Epithelial cell of esophagus (primary cell): ENCODE measurements around the gene COL10A1.
A peak's percentile ranks its signal among the peaks of the same experiment; 100 is the strongest.
"Not testable (repeated sequence)": the region's sequence is repeated elsewhere in the genome, so short reads cannot be mapped to it uniquely, and the experiment has no call there.

Source experiments
- DNase-seq: peaks from one replicate; pipeline ENCODE4 v3.0.0; 2010; ENCODE audit warnings: low read depth
- H3K4me3 ChIP-seq: 2 replicates; pipeline ENCODE4 v1.5.1; 2011; ENCODE audit warnings: mild to moderate bottlenecking, low read length, control low read depth
- TF ChIP-seq, protein P1 (sequence below): IDR thresholded peaks from 2 replicates; pipeline ENCODE4 v1.5.1; 2011; ENCODE audit warnings: low read depth, mild to moderate bottlenecking, low read length, control low read depth, inconsistent platforms; ENCODE audit not compliant: insufficient read depth; ENCODE audit errors: missing control alignments

COL10A1 gene

GRCh38 chr6:116100419-116101301 is 25.3 kb downstream of the COL10A1 start, which contains the start of gene NT5DC1:
Gene NT5DC1, plus strand, starts transcription at chr6:116100853. Its CDS starts 78 bp downstream, at chr6:116100931.
- DNase-seq = peak; percentile 88
- TF ChIP-seq, protein P1, sequence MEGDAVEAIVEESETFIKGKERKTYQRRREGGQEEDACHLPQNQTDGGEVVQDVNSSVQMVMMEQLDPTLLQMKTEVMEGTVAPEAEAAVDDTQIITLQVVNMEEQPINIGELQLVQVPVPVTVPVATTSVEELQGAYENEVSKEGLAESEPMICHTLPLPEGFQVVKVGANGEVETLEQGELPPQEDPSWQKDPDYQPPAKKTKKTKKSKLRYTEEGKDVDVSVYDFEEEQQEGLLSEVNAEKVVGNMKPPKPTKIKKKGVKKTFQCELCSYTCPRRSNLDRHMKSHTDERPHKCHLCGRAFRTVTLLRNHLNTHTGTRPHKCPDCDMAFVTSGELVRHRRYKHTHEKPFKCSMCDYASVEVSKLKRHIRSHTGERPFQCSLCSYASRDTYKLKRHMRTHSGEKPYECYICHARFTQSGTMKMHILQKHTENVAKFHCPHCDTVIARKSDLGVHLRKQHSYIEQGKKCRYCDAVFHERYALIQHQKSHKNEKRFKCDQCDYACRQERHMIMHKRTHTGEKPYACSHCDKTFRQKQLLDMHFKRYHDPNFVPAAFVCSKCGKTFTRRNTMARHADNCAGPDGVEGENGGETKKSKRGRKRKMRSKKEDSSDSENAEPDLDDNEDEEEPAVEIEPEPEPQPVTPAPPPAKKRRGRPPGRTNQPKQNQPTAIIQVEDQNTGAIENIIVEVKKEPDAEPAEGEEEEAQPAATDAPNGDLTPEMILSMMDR = no peak
- H3K4me3 ChIP-seq = peak within 1 kb of the TSS; percentile 70

GRCh38 chr6:116099036-116099435 is 26.9 kb downstream of the COL10A1 start:
- DNase-seq = no peak
- TF ChIP-seq, protein P1 = no peak
- H3K4me3 ChIP-seq = no peak overlapping the region

DNA sequence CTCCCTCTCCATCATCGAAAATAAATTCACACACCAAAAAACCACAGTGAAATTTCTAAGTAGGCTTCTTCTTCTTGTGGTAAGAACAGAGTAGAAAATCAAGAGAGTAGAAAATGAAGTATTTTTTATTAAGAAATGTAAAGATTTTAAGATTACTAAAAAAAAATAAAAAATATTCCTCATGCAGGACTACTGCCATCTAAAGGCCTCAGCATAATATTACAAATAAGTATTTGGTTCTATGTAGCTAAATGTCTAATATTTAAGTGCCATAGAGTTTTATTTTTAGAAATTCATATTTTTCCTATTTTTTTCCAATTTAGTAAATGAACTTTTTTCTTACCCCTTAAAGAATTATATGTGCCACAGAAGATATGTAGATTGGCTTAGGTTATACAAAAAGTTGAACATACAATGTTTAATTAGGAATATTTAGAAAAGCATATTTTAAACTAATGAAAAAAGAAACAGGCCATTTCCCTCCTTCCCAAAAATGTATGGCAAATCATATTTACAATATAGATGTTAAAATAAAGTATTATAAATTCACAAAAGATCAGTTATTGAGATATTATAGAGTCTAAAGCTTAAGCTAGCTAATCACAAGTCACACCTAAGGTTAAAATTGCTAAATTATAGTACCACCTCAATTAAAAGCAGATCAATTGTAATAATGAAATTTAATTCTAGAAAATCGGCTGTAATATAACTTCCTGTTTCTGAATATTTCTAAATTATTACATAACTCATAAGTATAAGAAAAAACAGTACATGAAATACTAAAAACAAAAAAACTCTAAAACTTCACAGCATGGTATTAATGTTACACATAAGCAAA is 28.7 kb downstream of the COL10A1 start:
- no peak for DNase-seq
- no peak overlapping the region for H3K4me3 ChIP-seq
- TF ChIP-seq, protein P1 = peak; percentile 43

- DNase-seq = not testable (repeated sequence)
Measured at GRCh38 chr6:116096048-116096759, 29.7 kb downstream of the COL10A1 start.

DNA sequence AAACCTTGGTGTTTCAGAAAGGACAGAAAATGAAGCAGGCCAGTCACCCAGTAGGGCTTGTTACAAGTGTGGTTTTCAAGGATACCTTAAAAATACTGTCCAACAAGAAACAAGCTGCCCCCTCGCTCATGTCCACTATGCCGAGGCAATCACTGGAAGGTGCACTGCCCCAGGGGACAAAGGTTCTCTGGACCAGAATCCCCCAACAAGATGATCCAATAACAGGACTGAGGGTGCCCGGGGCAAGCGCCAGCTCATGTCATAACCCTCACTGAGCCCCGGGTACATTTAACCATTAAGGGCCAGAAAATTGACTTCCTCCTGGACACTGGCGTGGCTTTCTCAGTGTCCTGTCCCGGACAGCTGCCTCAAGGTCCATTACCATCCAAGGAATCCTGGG is 31.9 kb downstream of the COL10A1 start:
- DNase-seq = no peak
- no peak overlapping the region for H3K4me3 ChIP-seq
- TF ChIP-seq, protein P1 = no peak

More at GRCh38 chr6:116096048-116096759, 29.7 kb downstream of the COL10A1 start:
- H3K4me3 ChIP-seq = not testable (repeated sequence)

GRCh38 chr6:116090251-116090650 is 35.7 kb downstream of the COL10A1 start:
- no peak for DNase-seq
- TF ChIP-seq, protein P1 = no peak

More at GRCh38 chr6:116090251-116090650, 35.7 kb downstream of the COL10A1 start:
- H3K4me3 ChIP-seq = no peak overlapping the region
